Endothelial cell of umbilical vein (primary cell): ENCODE data around the gene NKX1-2.

Source experiments
- CTCF ChIP-seq, 2 donors: IDR thresholded peaks; 1 replicate in 1 of 2; 2 replicates in 1 of 2; pipeline ENCODE4 v1.5.1; 2011; ENCODE audit warnings: low read length in 2 of 2, mild to moderate bottlenecking in 2 of 2, moderate library complexity in 2 of 2, control low read depth in 1 of 2, inconsistent platforms in 1 of 2, low read depth in 1 of 2; ENCODE audit not compliant: insufficient read depth in 1 of 2; ENCODE audit errors: extremely low read depth in 1 of 2
- EZH2 ChIP-seq: IDR thresholded peaks from 2 replicates; pipeline ENCODE4 v1.6.1; 2012; ENCODE audit warnings: borderline replicate concordance, low read depth, mild to moderate bottlenecking, moderate library complexity, low read length, inconsistent platforms; ENCODE audit not compliant: severe bottlenecking
- POLR2A ChIP-seq: IDR thresholded peaks from 2 replicates; pipeline ENCODE4 v1.6.1; 2012; ENCODE audit warnings: low read depth, mild to moderate bottlenecking, control low read depth, low read length
- POLR2AphosphoS5 ChIP-seq: IDR thresholded peaks from 2 replicates; pipeline ENCODE4 v1.6.1; 2012; ENCODE audit warnings: low read depth, mild to moderate bottlenecking, control low read depth, low read length, moderate library complexity; ENCODE audit not compliant: insufficient read depth

GRCh38 chr10:124495162-124495561 is 45.3 kb upstream of the NKX1-2 start:
- no peak for TF ChIP-seq CTCF (IDR thresholded peaks at IDR 0.05; ENCODE audit: extremely low read depth in 1 of 2, insufficient read depth in 1 of 2, low read depth in 1 of 2, low read length in 2 of 2)
- no peak for TF ChIP-seq EZH2
- no peak for TF ChIP-seq POLR2AphosphoS5
- TF ChIP-seq POLR2A: no peak
